Measurements from ENCODE around the gene FXR2. TPM values are rescaled to one million over a fixed set of nuclear protein-coding genes. Genes with fewer than 3 reads are reported as not detected.

Gene FXR2
- 28.7 TPM for total RNA-seq
- 10 to 100 TPM in 2 of 4 donors, 1 to 10 TPM in 2; 9.7 to 13.9 (median 10.4) TPM for polyA plus RNA-seq

DNA sequence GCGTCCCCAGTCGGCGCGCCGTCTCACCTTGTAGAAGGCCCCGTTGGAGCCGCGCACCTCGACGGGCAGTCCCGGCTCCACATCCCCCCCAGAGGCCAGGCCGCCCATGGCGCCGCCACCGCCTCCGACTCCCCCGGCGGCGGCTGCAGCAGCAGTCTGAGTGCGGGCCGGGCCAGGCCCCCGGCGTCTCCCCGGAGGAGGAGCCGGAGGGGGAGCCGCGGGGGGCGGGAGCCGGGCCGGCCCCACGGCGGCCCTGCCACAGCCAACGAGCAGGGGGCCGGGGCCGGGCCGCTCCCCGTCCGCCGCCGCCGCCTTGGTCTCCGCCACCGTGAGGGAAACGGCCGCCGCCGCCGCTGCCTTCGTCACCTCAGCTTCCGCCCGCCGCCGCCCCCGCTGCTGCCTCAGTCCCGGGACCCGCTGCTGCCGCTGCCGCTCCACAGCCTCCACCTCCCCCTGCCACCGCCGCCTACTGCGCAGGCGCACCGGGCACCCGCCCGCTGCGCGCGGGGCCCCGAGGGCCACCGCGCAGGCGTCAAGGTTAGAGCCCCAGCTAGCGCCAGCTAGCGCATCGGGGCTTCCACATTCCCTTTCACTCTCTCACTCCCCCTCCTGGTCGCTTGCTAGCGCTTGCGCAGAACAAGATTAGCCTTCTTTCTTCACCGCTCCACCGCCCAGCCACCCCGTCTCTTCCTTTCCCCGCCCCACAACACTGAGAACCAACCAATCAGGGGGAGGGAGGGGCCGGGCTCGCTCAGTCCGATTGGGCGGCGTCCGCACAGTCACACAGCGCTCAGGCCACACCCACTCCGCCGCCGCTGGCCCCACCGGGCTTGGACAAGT, at the start of gene FXR2:
FXR2 (minus strand) TSS at position 473 of the 840 bp plus-strand sequence; CDS start at position 108, 365 bp downstream.
- peak within 1 kb of the TSS; percentile 87 for H3K4me3 ChIP-seq (ENCODE audit: low read depth, low read length)
- Mint-ChIP-seq H3K27me3 (no peaks in the 10 kb centered on the region), H3K36me3 (peaks cover 4% of the 10 kb centered on the region), H3K27ac (peak within 1 kb of the TSS; percentile 96 to 98 (median 97)), H3K4me1 (peaks cover 16 to 47% (median 36%) of the 10 kb centered on the region in 4 donors), H3K4me3 (peak within 1 kb of the TSS; percentile 91 to 97 (median 93)), H3K9me3 (no peaks in the 10 kb centered on the region)
- no peaks in the 10 kb centered on the region for H3K27me3 ChIP-seq (ENCODE audit: control insufficient read depth, insufficient read depth, low read length)
- peaks cover 29% of the 10 kb centered on the region for H3K4me1 ChIP-seq (ENCODE audit: control insufficient read depth, insufficient read depth, low read length, poor library complexity, severe bottlenecking)
- H3K27ac ChIP-seq (ENCODE audit: insufficient read depth, low read length, poor library complexity, severe bottlenecking): peak within 1 kb of the TSS; percentile 83
- ATAC-seq (ENCODE audit: low read depth in 2 of 2) (peak; percentile 92 to 94), DNase-seq (peak; percentile 99 to 100 (median 99))
- no peaks in the 10 kb centered on the region for H3K9me3 ChIP-seq (ENCODE audit: control insufficient read depth in 2 of 2, low read length in 2 of 2)
- H3K36me3 ChIP-seq (ENCODE audit: control insufficient read depth, insufficient read depth, low read length): no peaks in the 10 kb centered on the region

DNA sequence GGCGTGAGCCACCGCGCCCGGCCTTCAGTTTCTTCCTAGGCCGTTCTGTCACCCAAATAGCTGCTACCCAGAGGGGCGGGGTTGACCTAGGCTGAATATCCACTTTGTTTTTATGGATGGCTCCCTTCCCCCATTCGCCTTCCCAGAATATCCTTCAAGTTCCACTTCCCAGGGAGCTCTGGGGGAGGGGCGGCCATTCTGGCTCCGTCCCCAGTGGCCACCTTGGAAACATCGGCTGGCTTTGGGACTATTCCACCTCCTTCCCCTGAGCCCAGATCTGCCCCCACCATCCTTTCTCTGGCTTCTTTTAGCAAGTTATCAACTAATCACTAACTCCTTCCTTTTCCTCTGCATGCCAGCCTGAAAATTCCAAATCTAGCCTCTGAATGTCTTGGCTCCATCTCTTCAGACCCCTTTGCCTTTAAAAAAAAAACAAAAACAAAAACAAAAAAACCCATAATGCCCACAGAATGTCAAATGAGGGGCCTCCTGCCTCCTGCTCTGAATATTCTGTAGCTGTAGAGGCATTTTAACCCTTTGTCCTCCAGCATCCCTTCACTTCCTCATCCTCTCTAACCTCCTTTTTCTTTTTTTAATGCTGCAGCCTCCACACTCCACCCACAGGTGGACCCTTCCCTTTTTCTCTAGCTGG, 42.4 kb upstream of the FXR2 start:
- no peak for ATAC-seq (ENCODE audit: low read depth in 2 of 2)
- no peaks in the 10 kb centered on the region for H3K36me3 ChIP-seq (ENCODE audit: control insufficient read depth, insufficient read depth, low read length)
- H3K27me3 ChIP-seq (ENCODE audit: control insufficient read depth, insufficient read depth, low read length): peaks cover 10% of the 10 kb centered on the region
- no peak for DNase-seq
- peak overlapping the region in 1 of 4 donors; percentile 59 for H3K4me3 Mint-ChIP-seq
- H3K4me1 ChIP-seq (ENCODE audit: control insufficient read depth, insufficient read depth, low read length, poor library complexity, severe bottlenecking): no peaks in the 10 kb centered on the region
- no peak overlapping the region for H3K27ac ChIP-seq (ENCODE audit: insufficient read depth, low read length, poor library complexity, severe bottlenecking)
- H3K36me3 Mint-ChIP-seq: no peaks in the 10 kb centered on the region
- H3K27me3 Mint-ChIP-seq: peaks cover 32% of the 10 kb centered on the region
- H3K4me1 Mint-ChIP-seq: peaks cover 0 to 5% (median 1%) of the 10 kb centered on the region in 4 donors
- no peak overlapping the region for H3K4me3 ChIP-seq (ENCODE audit: low read depth, low read length)
- no peak overlapping the region for H3K27ac Mint-ChIP-seq
- H3K9me3 Mint-ChIP-seq: no peaks in the 10 kb centered on the region
- no peaks in the 10 kb centered on the region for H3K9me3 ChIP-seq (ENCODE audit: control insufficient read depth in 2 of 2, low read length in 2 of 2)

DNA sequence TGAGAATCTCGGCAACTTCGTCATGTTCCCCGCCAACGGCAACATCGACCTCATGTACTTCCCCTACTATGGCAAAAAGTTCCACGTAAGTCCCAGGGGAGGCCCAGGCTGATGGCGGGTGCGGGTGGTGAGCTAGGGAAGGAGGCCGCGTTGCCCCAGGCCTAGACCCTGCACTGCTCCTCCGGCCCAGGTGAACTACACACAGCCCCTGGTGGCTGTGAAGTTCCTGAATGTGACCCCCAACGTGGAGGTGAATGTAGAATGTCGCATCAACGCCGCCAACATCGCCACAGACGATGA, 40.8 kb upstream of the FXR2 start:
- Mint-ChIP-seq H3K27ac (no peak overlapping the region), H3K36me3 (no peaks in the 10 kb centered on the region), H3K4me3 (no peak overlapping the region), H3K27me3 (peaks cover 46% of the 10 kb centered on the region), H3K4me1 (peaks cover 1 to 16% (median 4%) of the 10 kb centered on the region in 4 donors), H3K9me3 (no peaks in the 10 kb centered on the region)
- DNase-seq (no peak), ATAC-seq (ENCODE audit: low read depth in 2 of 2) (no peak)
- Histone ChIP-seq H3K4me1 (ENCODE audit: control insufficient read depth, insufficient read depth, low read length, poor library complexity, severe bottlenecking) (peaks cover 14% of the 10 kb centered on the region), H3K27ac (ENCODE audit: insufficient read depth, low read length, poor library complexity, severe bottlenecking) (no peak overlapping the region), H3K36me3 (ENCODE audit: control insufficient read depth, insufficient read depth, low read length) (no peaks in the 10 kb centered on the region), H3K27me3 (ENCODE audit: control insufficient read depth, insufficient read depth, low read length) (peaks cover 14% of the 10 kb centered on the region), H3K4me3 (ENCODE audit: low read depth, low read length) (no peak overlapping the region), H3K9me3 (ENCODE audit: control insufficient read depth in 2 of 2, low read length in 2 of 2) (no peaks in the 10 kb centered on the region)

DNA sequence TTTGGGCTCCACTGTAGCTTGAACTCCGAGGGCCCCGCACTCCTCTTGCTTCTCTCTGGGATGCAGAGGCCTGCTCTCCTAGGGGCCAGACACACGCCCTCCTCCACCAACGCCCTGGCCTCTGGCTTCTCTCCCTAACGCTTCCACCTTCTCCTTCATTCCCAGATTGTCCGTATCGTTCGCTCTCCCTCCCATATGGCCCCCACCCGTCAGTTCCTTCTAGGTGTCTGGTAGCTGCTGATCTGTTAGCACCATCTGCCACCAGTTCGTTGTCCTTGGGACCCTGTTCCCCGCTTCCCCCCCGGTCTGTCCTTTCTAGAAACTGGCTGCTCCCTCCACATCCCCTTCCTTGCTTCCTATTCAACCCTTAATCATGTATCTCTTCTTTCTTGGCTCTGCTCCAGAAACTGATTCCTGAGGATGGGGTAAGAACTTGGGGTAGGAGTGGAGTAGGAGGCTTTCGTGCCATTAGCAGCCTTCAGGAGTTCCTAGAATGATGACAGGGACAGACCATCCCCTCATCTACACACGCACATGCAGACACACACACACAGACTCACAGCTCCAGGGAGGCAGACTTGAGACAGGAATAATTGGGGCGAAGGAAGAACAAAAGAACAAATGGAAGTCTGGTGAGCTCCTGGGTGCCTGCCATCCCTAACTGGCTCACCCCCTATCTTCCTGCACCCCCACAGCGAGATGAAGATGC, 40.3 kb upstream of the FXR2 start:
- Mint-ChIP-seq H3K9me3 (no peaks in the 10 kb centered on the region), H3K4me1 (peaks cover 4 to 21% (median 9%) of the 10 kb centered on the region in 4 donors), H3K27ac (no peak overlapping the region), H3K27me3 (peaks cover 51% of the 10 kb centered on the region), H3K4me3 (no peak overlapping the region), H3K36me3 (no peaks in the 10 kb centered on the region)
- no peak overlapping the region for H3K4me3 ChIP-seq (ENCODE audit: low read depth, low read length)
- DNase-seq: no peak
- no peaks in the 10 kb centered on the region for H3K36me3 ChIP-seq (ENCODE audit: control insufficient read depth, insufficient read depth, low read length)
- H3K27me3 ChIP-seq (ENCODE audit: control insufficient read depth, insufficient read depth, low read length): peaks cover 19% of the 10 kb centered on the region
- H3K27ac ChIP-seq (ENCODE audit: insufficient read depth, low read length, poor library complexity, severe bottlenecking): no peak overlapping the region
- H3K4me1 ChIP-seq (ENCODE audit: control insufficient read depth, insufficient read depth, low read length, poor library complexity, severe bottlenecking): peaks cover 19% of the 10 kb centered on the region
- no peaks in the 10 kb centered on the region for H3K9me3 ChIP-seq (ENCODE audit: control insufficient read depth in 2 of 2, low read length in 2 of 2)
- no peak for ATAC-seq (ENCODE audit: low read depth in 2 of 2)

DNA sequence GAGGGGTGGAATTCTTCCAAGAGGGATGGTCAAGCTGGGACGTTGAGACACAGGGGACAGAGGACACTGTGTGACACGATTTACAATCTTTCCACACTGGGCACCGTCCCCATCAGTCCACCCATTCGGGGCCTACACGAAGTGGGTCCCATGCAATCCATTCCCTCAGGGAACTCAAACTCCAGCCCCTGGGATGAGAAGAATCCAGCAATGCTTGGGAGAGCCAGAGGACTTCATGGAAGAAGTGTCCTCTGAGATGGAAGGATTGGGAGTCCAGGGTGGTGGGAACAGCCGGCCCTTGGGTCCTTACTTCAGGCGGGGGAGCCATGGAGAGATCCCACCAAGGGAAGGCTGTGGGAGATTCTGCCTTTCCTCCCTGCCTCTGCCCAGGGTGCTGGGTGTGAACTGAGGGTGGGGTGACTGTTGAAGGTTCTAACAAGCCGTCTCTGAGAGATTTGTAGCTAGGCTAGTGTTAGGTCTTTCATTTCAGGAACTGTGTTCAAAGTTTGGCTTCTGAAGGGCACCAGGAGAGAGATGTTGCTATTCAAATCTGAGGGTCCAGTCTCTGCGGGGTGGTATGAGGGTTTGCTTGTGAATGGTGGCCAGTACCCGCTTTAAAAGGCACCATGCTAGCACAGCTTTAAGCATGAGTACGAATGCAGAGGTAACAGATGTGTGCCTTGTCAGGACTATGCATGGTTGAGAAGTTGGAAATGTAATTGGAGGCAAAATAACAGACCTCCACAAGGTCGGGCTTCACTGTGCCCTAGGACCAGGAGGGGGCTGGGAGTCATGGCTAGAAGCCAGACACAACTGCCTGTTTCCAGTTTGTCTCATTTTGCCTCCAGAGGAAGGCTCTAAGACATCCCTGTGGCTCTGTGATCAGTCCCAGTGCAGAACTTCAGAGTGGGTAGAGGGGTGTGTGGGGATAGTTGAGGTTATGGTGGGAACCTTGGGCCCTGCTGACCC, 38.0 kb upstream of the FXR2 start:
- no peak for ATAC-seq (ENCODE audit: low read depth in 2 of 2)
- H3K27ac Mint-ChIP-seq: no peak overlapping the region

DNA sequence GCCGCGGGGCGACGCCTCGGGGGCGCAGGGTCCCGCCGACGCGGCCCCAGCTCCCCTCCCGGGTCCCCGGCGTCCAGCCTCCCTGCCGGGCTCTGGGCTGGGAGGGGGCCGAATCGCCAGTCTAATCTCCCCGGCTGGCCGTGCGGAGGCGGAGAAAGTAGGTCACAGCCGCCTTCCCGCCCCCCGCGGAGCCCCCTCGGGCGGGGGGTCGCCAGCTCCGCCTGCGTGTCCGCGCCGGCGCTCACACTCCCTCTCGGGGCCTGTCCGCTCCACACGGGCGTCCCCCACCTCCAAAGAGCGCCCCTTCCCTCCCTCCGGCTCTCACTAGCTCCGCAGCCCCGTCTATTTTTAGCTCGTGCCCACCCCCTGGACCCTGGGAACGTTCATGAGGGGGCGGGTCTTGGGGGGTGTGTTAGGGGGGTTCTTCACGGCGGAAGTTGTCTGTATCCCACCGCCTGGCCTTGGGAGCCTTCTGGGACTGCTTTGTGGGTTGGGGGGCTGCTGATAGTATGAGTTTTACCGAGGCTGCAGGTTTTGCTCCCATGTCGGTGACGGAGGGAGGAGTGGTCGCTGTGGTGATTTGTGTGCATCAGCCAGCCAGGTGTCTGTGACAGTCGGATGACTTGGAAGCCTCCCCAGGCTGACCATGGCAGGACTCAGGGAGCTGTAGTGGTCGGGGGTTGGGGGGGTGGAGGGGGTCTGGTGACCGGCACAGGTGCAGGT, 37.1 kb upstream of the FXR2 start:
- H3K27ac ChIP-seq (ENCODE audit: insufficient read depth, low read length, poor library complexity, severe bottlenecking): no peak overlapping the region
- ATAC-seq (ENCODE audit: low read depth in 2 of 2): no peak
- peaks cover 19% of the 10 kb centered on the region for H3K27me3 ChIP-seq (ENCODE audit: control insufficient read depth, insufficient read depth, low read length)
- Mint-ChIP-seq H3K27ac (no peak overlapping the region), H3K4me3 (peak overlapping the region; percentile 11 to 67 (median 62)), H3K9me3 (no peaks in the 10 kb centered on the region), H3K4me1 (peaks cover 4 to 24% (median 10%) of the 10 kb centered on the region in 4 donors), H3K27me3 (peaks cover 57% of the 10 kb centered on the region), H3K36me3 (no peaks in the 10 kb centered on the region)
- DNase-seq: no peak
- no peak overlapping the region for H3K4me3 ChIP-seq (ENCODE audit: low read depth, low read length)
- no peaks in the 10 kb centered on the region for H3K9me3 ChIP-seq (ENCODE audit: control insufficient read depth in 2 of 2, low read length in 2 of 2)
- H3K36me3 ChIP-seq (ENCODE audit: control insufficient read depth, insufficient read depth, low read length): no peaks in the 10 kb centered on the region
- H3K4me1 ChIP-seq (ENCODE audit: control insufficient read depth, insufficient read depth, low read length, poor library complexity, severe bottlenecking): peaks cover 21% of the 10 kb centered on the region

More for the DNA sequence above, 38.0 kb upstream of the FXR2 start:
- H3K36me3 Mint-ChIP-seq: no peaks in the 10 kb centered on the region
- Histone ChIP-seq H3K4me3 (ENCODE audit: low read depth, low read length) (no peak overlapping the region), H3K27ac (ENCODE audit: insufficient read depth, low read length, poor library complexity, severe bottlenecking) (no peak overlapping the region), H3K27me3 (ENCODE audit: control insufficient read depth, insufficient read depth, low read length) (peaks cover 19% of the 10 kb centered on the region), H3K36me3 (ENCODE audit: control insufficient read depth, insufficient read depth, low read length) (no peaks in the 10 kb centered on the region), H3K9me3 (ENCODE audit: control insufficient read depth in 2 of 2, low read length in 2 of 2) (no peaks in the 10 kb centered on the region), H3K4me1 (ENCODE audit: control insufficient read depth, insufficient read depth, low read length, poor library complexity, severe bottlenecking) (peaks cover 21% of the 10 kb centered on the region)
- peak overlapping the region in 3 of 4 donors; percentile 38 to 67 (median 64) for H3K4me3 Mint-ChIP-seq
- H3K27me3 Mint-ChIP-seq: peaks cover 63% of the 10 kb centered on the region
- DNase-seq: no peak
- H3K4me1 Mint-ChIP-seq: peaks cover 4 to 24% (median 10%) of the 10 kb centered on the region in 4 donors
- H3K9me3 Mint-ChIP-seq: no peaks in the 10 kb centered on the region
